BLaER1 treated with 17β-estradiol and CSF1 and Interleukin-3, amounts not matched to agents 10 nM and 100 nM (cell line): ENCODE results near the gene LRBA.
"Not testable (repeated sequence)": the region's sequence is repeated elsewhere in the genome, so short reads cannot be mapped to it uniquely, and the experiment has no call there.

ENCODE experiments used
- H3K27ac ChIP-seq, 11 experiments: shearing (Covaris generic); formaldehyde crosslinking; 2 replicates each; pipeline ENCODE4 v1.8.1; 2022
- H3K27me3 ChIP-seq, 11 experiments: shearing (Covaris generic); formaldehyde crosslinking; 2 replicates each; pipeline ENCODE4 v1.8.1; 2022
- H3K36me3 ChIP-seq, 11 experiments: shearing (Covaris generic); formaldehyde crosslinking; 2 replicates each; pipeline ENCODE4 v1.8.1; 2022
- H3K4me1 ChIP-seq, 10 experiments: shearing (Covaris generic); formaldehyde crosslinking; 2 replicates each; pipeline ENCODE4 v1.8.1; 2022
- H3K4me2 ChIP-seq, 11 experiments: shearing (Covaris generic); formaldehyde crosslinking; 2 replicates each; pipeline ENCODE4 v1.8.1; 2022
- H3K4me3 ChIP-seq, 10 experiments: shearing (Covaris generic); formaldehyde crosslinking; 2 replicates each; pipeline ENCODE4 v1.8.1; 2022
- H3K9ac ChIP-seq, 11 experiments: shearing (Covaris generic); formaldehyde crosslinking; 2 replicates each; pipeline ENCODE4 v1.8.1; 2022
- H3K9me3 ChIP-seq, 11 experiments: shearing (Covaris generic); formaldehyde crosslinking; replicated peaks in 1 of 11; 2 replicates each; pipeline ENCODE4 v1.8.1; 2022
- H4K20me1 ChIP-seq, 11 experiments: shearing (Covaris generic); formaldehyde crosslinking; 2 replicates each; pipeline ENCODE4 v1.8.1; 2022
- Cebpa-rat ChIP-seq, 11 experiments: shearing (Covaris generic); IDR thresholded peaks; 2 replicates each; pipeline ENCODE4 v1.8.1; 2022

The LRBA gene

GRCh38 chr4:150942539-150942938 is 72.5 kb downstream of the LRBA start:
- TF ChIP-seq Cebpa-rat (IDR thresholded peaks at IDR 0.05), result no peak
- Histone ChIP-seq H3K4me1 (peaks cover 0 to 7% (median 0%) of the 10 kb centered on the region in 10 experiments; a peak in 2 of 20 replicates), H3K4me3 (no peak overlapping the region), H3K9me3 (no peaks in the 10 kb centered on the region), H3K36me3 (no peaks in the 10 kb centered on the region), H3K27me3 (no peaks in the 10 kb centered on the region), H3K9ac (no peak overlapping the region), H3K4me2 (no peak overlapping the region), H4K20me1 (peaks cover 0 to 3% (median 0%) of the 10 kb centered on the region in 11 experiments; a peak in 3 of 22 replicates), H3K27ac (no peak overlapping the region)

- H3K36me3 ChIP-seq, result no peaks in the 10 kb centered on the region
- no peak overlapping the region for H3K27ac ChIP-seq
- TF ChIP-seq Cebpa-rat (IDR thresholded peaks at IDR 0.05), result no peak
- no peak overlapping the region for H3K9ac ChIP-seq
- H3K9me3 ChIP-seq, result no peaks in the 10 kb centered on the region
- no peak overlapping the region for H3K4me2 ChIP-seq
- peaks cover 0 to 9% (median 0%) of the 10 kb centered on the region in 11 experiments; a peak in 3 of 22 replicates for H4K20me1 ChIP-seq
- no peak overlapping the region for H3K4me3 ChIP-seq
- no peaks in the 10 kb centered on the region for H3K4me1 ChIP-seq
- no peaks in the 10 kb centered on the region for H3K27me3 ChIP-seq
These were observed 75.0 kb downstream of the LRBA start for GRCh38 chr4:150940123-150940522.

- Histone ChIP-seq H3K27me3 (no peaks in the 10 kb centered on the region), H3K9me3 (no peaks in the 10 kb centered on the region), H3K4me2 (no peak overlapping the region), H4K20me1 (peaks cover 0 to 9% (median 0%) of the 10 kb centered on the region in 11 experiments; a peak in 3 of 22 replicates), H3K27ac (no peak overlapping the region), H3K4me3 (no peak overlapping the region), H3K36me3 (no peaks in the 10 kb centered on the region), H3K9ac (no peak overlapping the region), H3K4me1 (no peaks in the 10 kb centered on the region)
- TF ChIP-seq Cebpa-rat (IDR thresholded peaks at IDR 0.05), result no peak
These were observed 75.6 kb downstream of the LRBA start for GRCh38 chr4:150939530-150939929.

- H4K20me1 ChIP-seq, result peaks cover 0 to 9% (median 0%) of the 10 kb centered on the region in 11 experiments; a peak in 3 of 22 replicates
- no peaks in the 10 kb centered on the region for H3K36me3 ChIP-seq
- no peak overlapping the region for H3K4me3 ChIP-seq
- H3K9ac ChIP-seq, result no peak overlapping the region
- no peak overlapping the region for H3K27ac ChIP-seq
- H3K4me1 ChIP-seq, result no peaks in the 10 kb centered on the region
- no peaks in the 10 kb centered on the region for H3K27me3 ChIP-seq
- no peak overlapping the region for H3K4me2 ChIP-seq
- TF ChIP-seq Cebpa-rat (IDR thresholded peaks at IDR 0.05), result no peak
- no peaks in the 10 kb centered on the region for H3K9me3 ChIP-seq
These were observed 76.1 kb downstream of the LRBA start for GRCh38 chr4:150938873-150939499.

GRCh38 chr4:150938417-150938816 is 76.7 kb downstream of the LRBA start:
- Histone ChIP-seq H4K20me1 (peaks cover 0 to 9% (median 0%) of the 10 kb centered on the region in 11 experiments; a peak in 3 of 22 replicates), H3K4me1 (no peaks in the 10 kb centered on the region), H3K36me3 (no peaks in the 10 kb centered on the region), H3K9me3 (no peaks in the 10 kb centered on the region), H3K27me3 (no peaks in the 10 kb centered on the region), H3K4me3 (no peak overlapping the region), H3K9ac (no peak overlapping the region), H3K27ac (no peak overlapping the region), H3K4me2 (no peak overlapping the region)
- TF ChIP-seq Cebpa-rat (IDR thresholded peaks at IDR 0.05), result no peak

GRCh38 chr4:150934022-150934421 is 81.1 kb downstream of the LRBA start:
- Histone ChIP-seq H3K4me2 (no peak overlapping the region), H3K4me1 (no peaks in the 10 kb centered on the region), H3K9me3 (no peaks in the 10 kb centered on the region), H3K27me3 (no peaks in the 10 kb centered on the region), H3K9ac (no peak overlapping the region), H4K20me1 (peaks cover 0 to 5% (median 0%) of the 10 kb centered on the region in 11 experiments; a peak in 3 of 22 replicates), H3K27ac (no peak overlapping the region), H3K4me3 (no peak overlapping the region), H3K36me3 (no peaks in the 10 kb centered on the region)
- TF ChIP-seq Cebpa-rat (IDR thresholded peaks at IDR 0.05), result no peak

GRCh38 chr4:150931796-150932195 is 83.3 kb downstream of the LRBA start:
- Histone ChIP-seq H3K27ac (no peak overlapping the region), H3K9me3 (no peaks in the 10 kb centered on the region), H3K36me3 (peaks cover 0 to 8% (median 0%) of the 10 kb centered on the region in 11 experiments; a peak in 2 of 22 replicates), H3K4me1 (no peaks in the 10 kb centered on the region), H3K4me3 (no peak overlapping the region), H3K9ac (no peak overlapping the region), H4K20me1 (peaks cover 0 to 3% (median 0%) of the 10 kb centered on the region in 11 experiments; a peak in 1 of 22 replicates), H3K27me3 (no peaks in the 10 kb centered on the region), H3K4me2 (no peak overlapping the region)
- no peak for TF ChIP-seq Cebpa-rat (IDR thresholded peaks at IDR 0.05)

GRCh38 chr4:150931005-150931404 is 84.1 kb downstream of the LRBA start:
- no peaks in the 10 kb centered on the region for H3K27me3 ChIP-seq
- no peak overlapping the region for H3K4me2 ChIP-seq
- no peak for TF ChIP-seq Cebpa-rat (IDR thresholded peaks at IDR 0.05)
- no peak overlapping the region for H3K27ac ChIP-seq
- no peaks in the 10 kb centered on the region for H3K9me3 ChIP-seq
- no peaks in the 10 kb centered on the region for H3K4me1 ChIP-seq
- H3K9ac ChIP-seq, result no peak overlapping the region
- no peaks in the 10 kb centered on the region for H4K20me1 ChIP-seq
- no peak overlapping the region for H3K4me3 ChIP-seq
- H3K36me3 ChIP-seq, result peaks cover 0 to 8% (median 0%) of the 10 kb centered on the region in 11 experiments; a peak in 5 of 22 replicates

GRCh38 chr4:150923945-150924344 is 91.1 kb downstream of the LRBA start:
- Histone ChIP-seq H3K27me3 (no peaks in the 10 kb centered on the region), H3K36me3 (peaks cover 0 to 23% (median 9%) of the 10 kb centered on the region in 11 experiments; a peak in 12 of 22 replicates), H3K4me1 (no peaks in the 10 kb centered on the region), H3K9ac (no peak overlapping the region), H3K27ac (no peak overlapping the region), H3K9me3 (no peaks in the 10 kb centered on the region), H4K20me1 (no peaks in the 10 kb centered on the region), H3K4me3 (no peak overlapping the region), H3K4me2 (no peak overlapping the region)
- no peak for TF ChIP-seq Cebpa-rat (IDR thresholded peaks at IDR 0.05)

GRCh38 chr4:150921486-150921885 is 93.6 kb downstream of the LRBA start:
- not testable (repeated sequence) for H4K20me1 ChIP-seq, H3K9me3 ChIP-seq, H3K4me3 ChIP-seq, H3K4me2 ChIP-seq, H3K27me3 ChIP-seq, H3K4me1 ChIP-seq, H3K27ac ChIP-seq, H3K9ac ChIP-seq
- peaks cover 0 to 31% (median 23%) of the 10 kb centered on the region in 11 experiments; a peak in 14 of 22 replicates for H3K36me3 ChIP-seq

GRCh38 chr4:150918562-150918961 is 96.5 kb downstream of the LRBA start:
- H3K4me2 ChIP-seq, H3K27ac ChIP-seq, H3K9me3 ChIP-seq, H3K4me1 ChIP-seq, H3K9ac ChIP-seq, H3K27me3 ChIP-seq, H4K20me1 ChIP-seq, H3K4me3 ChIP-seq: not testable (repeated sequence)
- peaks cover 0 to 42% (median 32%) of the 10 kb centered on the region in 11 experiments; a peak in 16 of 22 replicates for H3K36me3 ChIP-seq
